Neutrophil (primary cell): ENCODE measurements around the gene BACH2.

Experiments
- H3K27ac ChIP-seq: fragments of 200-600 bp; sonication (generic); 2 replicates; pipeline ENCODE4 v1.5.1; 2016; ENCODE audit warnings: mild to moderate bottlenecking, moderate library complexity
- H3K27me3 ChIP-seq: fragments of 200-600 bp; sonication (generic); 2 replicates; pipeline ENCODE4 v1.6.0; 2016; ENCODE audit warnings: mild to moderate bottlenecking
- H3K36me3 ChIP-seq: fragments of 200-600 bp; sonication (generic); 2 replicates; pipeline ENCODE4 v1.5.1; 2017
- H3K4me1 ChIP-seq, 2 experiments: fragments of 200-600 bp in 1 of 2; sonication (generic) in 1 of 2; 1 replicate in 1 of 2; 2 replicates in 1 of 2; pipeline versions ENCODE4 v1.5.1 to v1.6.1; 2013 to 2016; ENCODE audit warnings: low read depth in 1 of 2, low read length in 1 of 2, mild to moderate bottlenecking in 1 of 2, moderate library complexity in 1 of 2; ENCODE audit not compliant: control insufficient read depth in 1 of 2, insufficient read depth in 1 of 2
- H3K4me3 ChIP-seq, 2 experiments: fragments of 200-600 bp in 1 of 2; sonication (generic) in 1 of 2; 1 replicate in 1 of 2; 2 replicates in 1 of 2; pipeline ENCODE4 v1.5.1; 2013 to 2016; ENCODE audit warnings: low read depth in 1 of 2, low read length in 1 of 2, mild to moderate bottlenecking in 1 of 2, moderate library complexity in 1 of 2
- H3K9me3 ChIP-seq: fragments of 200-600 bp; sonication (generic); 2 replicates; pipeline ENCODE4 v1.5.1; 2016
- CTCF ChIP-seq: fragments of 200-600 bp; sonication (generic); IDR thresholded peaks from 2 replicates; pipeline ENCODE4 v1.5.1; 2016; ENCODE audit warnings: antibody characterized with exemption

BACH2 gene

DNA sequence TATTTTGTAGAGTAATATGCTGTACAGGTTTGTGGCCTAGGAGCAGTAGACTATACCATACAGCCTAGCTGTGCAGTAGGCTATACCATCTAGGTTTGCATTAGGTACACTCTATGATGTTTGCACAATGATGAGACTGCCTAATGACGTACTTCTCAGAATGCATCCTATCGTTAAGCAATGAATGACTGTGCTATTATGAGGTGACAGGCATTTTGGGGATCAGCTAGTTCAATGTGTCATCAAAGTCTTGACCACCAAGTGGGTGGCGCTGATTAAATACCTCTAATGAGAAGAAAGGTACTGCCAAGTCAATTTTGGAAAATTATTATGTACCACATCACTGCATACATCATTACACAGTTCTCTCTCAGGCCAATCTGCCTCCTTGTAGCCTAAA, 190.2 kb downstream of the BACH2 start:
- TF ChIP-seq CTCF, result no peak
- Histone ChIP-seq H3K4me1 (peaks cover 56 to 62% of the 10 kb centered on the region in 2 experiments), H3K9me3 (no peaks in the 10 kb centered on the region), H3K36me3 (no peaks in the 10 kb centered on the region), H3K27me3 (no peaks in the 10 kb centered on the region), H3K27ac (peak overlapping the region; percentile 88), H3K4me3 (no peak overlapping the region)

DNA sequence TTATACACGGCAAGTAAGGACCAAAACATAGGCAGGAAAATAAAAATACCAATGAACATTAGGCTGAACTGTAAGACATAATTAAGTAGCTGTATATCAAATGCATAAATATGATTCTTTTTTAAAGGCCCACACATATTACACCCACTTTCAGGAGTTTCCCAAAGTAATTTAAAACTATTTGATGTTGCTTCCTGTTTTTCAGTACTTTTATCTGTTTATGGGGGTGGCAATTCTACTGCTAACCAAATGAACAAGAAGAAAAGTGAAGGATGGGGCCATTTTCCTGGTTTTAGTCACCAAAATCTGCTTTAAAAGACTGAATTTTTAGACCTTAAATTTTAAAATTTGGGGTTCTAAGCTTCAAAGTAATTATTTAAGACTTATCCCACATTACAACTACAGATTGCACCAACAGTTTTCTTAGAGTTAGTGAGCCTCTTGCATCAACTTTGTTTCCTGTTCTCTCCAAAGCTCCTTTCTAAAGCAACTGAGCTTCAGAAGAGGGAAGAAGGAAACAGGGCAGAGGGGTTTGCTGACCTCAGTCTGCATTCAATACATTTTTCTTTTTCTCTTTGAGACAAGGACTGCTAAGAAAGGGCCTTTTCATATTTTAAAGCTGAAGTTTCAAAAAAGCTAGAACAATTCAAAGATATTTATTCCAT, 191.0 kb downstream of the BACH2 start:
- peak overlapping the region in 1 of 2 experiments; percentile 18 for H3K4me3 ChIP-seq
- no peaks in the 10 kb centered on the region for H3K9me3 ChIP-seq
- H3K27me3 ChIP-seq, result no peaks in the 10 kb centered on the region
- peaks cover 64 to 71% of the 10 kb centered on the region in 2 experiments for H3K4me1 ChIP-seq
- H3K27ac ChIP-seq, result peak overlapping the region; percentile 88
- no peak for TF ChIP-seq CTCF
- H3K36me3 ChIP-seq, result no peaks in the 10 kb centered on the region

GRCh38 chr6:90103056-90103800, 193.4 kb downstream of the BACH2 start:
- Histone ChIP-seq H3K27me3 (no peaks in the 10 kb centered on the region), H3K27ac (peak overlapping the region; percentile 88), H3K4me3 (no peak overlapping the region), H3K4me1 (peaks cover 69 to 85% of the 10 kb centered on the region in 2 experiments), H3K36me3 (no peaks in the 10 kb centered on the region), H3K9me3 (no peaks in the 10 kb centered on the region)
- no peak for TF ChIP-seq CTCF

DNA sequence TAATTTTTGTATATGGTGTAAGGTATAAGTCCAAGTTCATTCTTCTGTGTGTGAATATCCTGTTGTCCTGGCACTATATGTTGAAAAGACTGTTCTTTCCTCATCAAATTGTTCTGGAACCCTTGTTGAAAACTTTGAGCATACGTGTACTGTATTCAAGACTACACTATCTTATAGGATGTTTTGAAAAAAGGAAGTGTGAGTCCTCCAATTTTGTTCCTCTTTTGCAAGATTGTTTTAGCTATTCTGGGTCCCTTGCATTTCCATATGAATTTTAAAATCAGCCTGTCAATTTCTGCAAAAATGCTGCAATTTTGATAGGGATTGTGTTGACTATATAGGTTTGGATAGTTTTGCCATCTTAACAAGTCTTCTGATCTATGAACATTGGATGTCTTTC, 195.2 kb downstream of the BACH2 start:
- peak overlapping the region; percentile 80 for H3K27ac ChIP-seq
- no peak overlapping the region for H3K4me3 ChIP-seq
- H3K9me3 ChIP-seq, result no peaks in the 10 kb centered on the region
- TF ChIP-seq CTCF, result no peak
- peaks cover 82 to 96% of the 10 kb centered on the region in 2 experiments for H3K4me1 ChIP-seq
- no peaks in the 10 kb centered on the region for H3K36me3 ChIP-seq
- no peaks in the 10 kb centered on the region for H3K27me3 ChIP-seq

- Histone ChIP-seq H3K4me1 (peaks cover 74 to 91% of the 10 kb centered on the region in 2 experiments), H3K27ac (peak overlapping the region; percentile 80)
- TF ChIP-seq CTCF, result no peak
Observed at GRCh38 chr6:90100059-90100665, 196.5 kb downstream of the BACH2 start.

More at GRCh38 chr6:90100059-90100665, 196.5 kb downstream of the BACH2 start:
- Histone ChIP-seq H3K4me3 (no peak overlapping the region), H3K27me3 (no peaks in the 10 kb centered on the region), H3K36me3 (no peaks in the 10 kb centered on the region), H3K9me3 (no peaks in the 10 kb centered on the region)
